Upper lobe of left lung (tissue), 4 donors: ENCODE results near the gene RHOT2.

ENCODE experiments used
- EP300 ChIP-seq, 4 donors: sonication (generic); formaldehyde crosslinking; IDR thresholded peaks; one replicate each; pipeline ENCODE4 v1.5.1; 2017; ENCODE audit warnings: antibody characterized with exemption in 4 of 4, control low read depth in 2 of 4
- POLR2A ChIP-seq, 4 donors: fragments of 450-650 bp; IDR thresholded peaks; one replicate each; pipeline ENCODE4 v1.5.1; 2016 to 2017; ENCODE audit warnings: antibody characterized with exemption in 4 of 4, mild to moderate bottlenecking in 2 of 4
- POLR2AphosphoS5 ChIP-seq, 2 donors: sonication (generic); formaldehyde crosslinking; IDR thresholded peaks; one replicate each; pipeline ENCODE4 v1.5.1; 2017; ENCODE audit warnings: antibody characterized with exemption in 2 of 2
- TF ChIP-seq, protein P1 (sequence below), 6 experiments: fragments of 450-650 bp in 4 of 6; fragments of 200-600 bp in 2 of 6; sonication (generic) in 2 of 6; IDR thresholded peaks; one replicate each; pipeline ENCODE4 v1.5.1; 2016 to 2019; ENCODE audit warnings: antibody characterized with exemption in 6 of 6

DNA sequence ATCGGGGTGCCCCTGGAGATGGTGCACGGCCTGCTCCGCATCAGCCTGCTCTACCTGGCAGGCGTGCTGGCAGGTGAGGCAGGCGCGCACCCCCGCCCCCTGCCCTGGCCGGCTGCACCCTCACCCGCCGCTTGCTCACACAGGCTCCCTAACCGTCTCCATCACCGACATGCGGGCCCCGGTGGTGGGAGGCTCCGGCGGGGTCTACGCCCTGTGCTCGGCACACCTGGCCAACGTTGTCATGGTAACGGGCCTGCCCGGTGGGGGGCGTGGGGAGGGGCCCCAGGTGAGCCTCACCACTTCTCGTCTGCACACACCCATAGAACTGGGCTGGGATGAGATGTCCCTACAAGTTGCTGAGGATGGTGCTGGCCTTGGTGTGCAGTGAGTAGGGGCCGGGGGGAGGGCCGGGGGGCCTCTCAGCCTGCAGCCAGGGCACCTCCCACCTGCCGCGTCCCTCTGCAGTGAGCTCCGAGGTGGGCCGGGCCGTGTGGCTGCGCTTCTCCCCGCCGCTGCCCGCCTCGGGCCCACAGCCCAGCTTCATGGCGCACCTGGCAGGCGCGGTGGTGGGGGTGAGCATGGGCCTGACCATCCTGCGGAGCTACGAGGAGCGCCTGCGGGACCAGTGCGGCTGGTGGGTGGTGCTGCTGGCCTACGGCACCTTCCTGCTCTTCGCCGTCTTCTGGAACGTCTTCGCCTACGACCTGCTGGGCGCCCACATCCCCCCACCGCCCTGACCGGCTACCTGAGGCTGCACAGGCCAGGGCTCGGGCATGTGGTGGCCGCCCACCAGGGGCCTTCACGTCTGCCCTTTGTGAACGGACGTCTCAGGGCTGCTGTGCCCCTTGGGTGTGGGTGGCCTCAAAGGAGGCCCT, 9.6 kb downstream of the RHOT2 start:
- TF ChIP-seq, protein P1, sequence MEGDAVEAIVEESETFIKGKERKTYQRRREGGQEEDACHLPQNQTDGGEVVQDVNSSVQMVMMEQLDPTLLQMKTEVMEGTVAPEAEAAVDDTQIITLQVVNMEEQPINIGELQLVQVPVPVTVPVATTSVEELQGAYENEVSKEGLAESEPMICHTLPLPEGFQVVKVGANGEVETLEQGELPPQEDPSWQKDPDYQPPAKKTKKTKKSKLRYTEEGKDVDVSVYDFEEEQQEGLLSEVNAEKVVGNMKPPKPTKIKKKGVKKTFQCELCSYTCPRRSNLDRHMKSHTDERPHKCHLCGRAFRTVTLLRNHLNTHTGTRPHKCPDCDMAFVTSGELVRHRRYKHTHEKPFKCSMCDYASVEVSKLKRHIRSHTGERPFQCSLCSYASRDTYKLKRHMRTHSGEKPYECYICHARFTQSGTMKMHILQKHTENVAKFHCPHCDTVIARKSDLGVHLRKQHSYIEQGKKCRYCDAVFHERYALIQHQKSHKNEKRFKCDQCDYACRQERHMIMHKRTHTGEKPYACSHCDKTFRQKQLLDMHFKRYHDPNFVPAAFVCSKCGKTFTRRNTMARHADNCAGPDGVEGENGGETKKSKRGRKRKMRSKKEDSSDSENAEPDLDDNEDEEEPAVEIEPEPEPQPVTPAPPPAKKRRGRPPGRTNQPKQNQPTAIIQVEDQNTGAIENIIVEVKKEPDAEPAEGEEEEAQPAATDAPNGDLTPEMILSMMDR (IDR thresholded peaks at IDR 0.05) = no peak
- TF ChIP-seq EP300 (IDR thresholded peaks at IDR 0.05) = no peak
- no peak for TF ChIP-seq POLR2AphosphoS5 (IDR thresholded peaks at IDR 0.05)
- TF ChIP-seq POLR2A (IDR thresholded peaks at IDR 0.05) = no peak
